Cardiac muscle cell (in vitro differentiated cells and primary cell): Measurements from ENCODE around the gene SEZ6L2. TPM values are rescaled to one million over a fixed set of nuclear protein-coding genes. Genes with fewer than 3 reads are reported as not detected.
"Not testable (repeated sequence)": the region's sequence is repeated elsewhere in the genome, so short reads cannot be mapped to it uniquely, and the experiment has no call there.

Experiments used
- DNase-seq, 2 donors: peaks; one replicate each; pipeline versions ENCODE4 v3.0.0 to v3.0.0-alpha.2; 2010 to 2017; ENCODE audit warnings: low read depth in 1 of 2, low spot score in 1 of 2
- H3K27ac ChIP-seq: fragments of 200-600 bp; sonication (generic); 2 replicates; pipeline ENCODE4 v1.5.1; 2016
- H3K27me3 ChIP-seq: fragments of 200-600 bp; sonication (generic); 2 replicates; pipeline ENCODE4 v1.6.0; 2016; ENCODE audit warnings: control low read depth
- H3K36me3 ChIP-seq: fragments of 200-600 bp; sonication (generic); 2 replicates; pipeline ENCODE4 v1.5.1; 2016; ENCODE audit warnings: control low read depth
- H3K4me1 ChIP-seq: fragments of 200-600 bp; sonication (generic); 2 replicates; pipeline ENCODE4 v1.8.1; 2017; ENCODE audit warnings: low read depth, mild to moderate bottlenecking, mixed run types
- H3K4me3 ChIP-seq: fragments of 200-600 bp; sonication (generic); 2 replicates; pipeline ENCODE4 v1.5.1; 2016; ENCODE audit warnings: mild to moderate bottlenecking
- H3K9me3 ChIP-seq: fragments of 200-600 bp; sonication (generic); 2 replicates; pipeline ENCODE4 v1.5.1; 2017; ENCODE audit warnings: low read depth, mild to moderate bottlenecking, control low read depth
- polyA plus RNA-seq: library from polyadenylated mRNA; unstranded; fragments of >200 nt; fragmentation: Nextera tagmentation; extraction: Ambion mirVana; gene quantifications from 2 replicates; pipeline ENCODE4 v1.2.1, GENCODE V29; 2016
- total RNA-seq: library from RNA; depleted of rRNA; stranded (reverse); fragments of >200 nt; gene quantifications from 2 replicates; pipeline ENCODE4 v1.2.3, GENCODE V29; 2016
- TF ChIP-seq, protein P1 (sequence below): IDR thresholded peaks from 2 replicates; pipeline ENCODE4 v1.5.1; 2012; ENCODE audit warnings: low read depth, mild to moderate bottlenecking, low read length

SEZ6L2 gene
- total and polyA plus RNA-seq, 2 experiments from 2014 or later: 5.8 to 21.1 TPM

DNA sequence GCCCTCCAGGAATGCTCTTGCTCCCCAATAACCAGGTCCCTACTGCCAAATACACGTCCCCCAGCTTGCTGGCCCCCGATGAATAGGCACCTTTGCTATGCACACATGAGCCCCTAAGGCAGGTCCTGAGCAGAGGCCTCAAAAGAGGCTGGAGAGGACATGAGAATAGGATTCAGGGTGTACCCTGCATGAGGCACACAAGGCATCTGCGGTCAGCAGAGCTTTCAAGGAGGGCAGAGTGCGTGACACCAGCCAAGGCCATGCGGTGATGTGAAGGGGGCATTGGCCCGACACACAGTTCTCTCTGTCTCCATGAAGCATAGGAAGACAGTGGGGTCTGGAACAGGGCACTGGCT, 6.9 kb downstream of the SEZ6L2 start:
- no peaks in the 10 kb centered on the region for H3K9me3 ChIP-seq
- no peaks in the 10 kb centered on the region for H3K4me1 ChIP-seq
- DNase-seq: no peak
- TF ChIP-seq, protein P1, sequence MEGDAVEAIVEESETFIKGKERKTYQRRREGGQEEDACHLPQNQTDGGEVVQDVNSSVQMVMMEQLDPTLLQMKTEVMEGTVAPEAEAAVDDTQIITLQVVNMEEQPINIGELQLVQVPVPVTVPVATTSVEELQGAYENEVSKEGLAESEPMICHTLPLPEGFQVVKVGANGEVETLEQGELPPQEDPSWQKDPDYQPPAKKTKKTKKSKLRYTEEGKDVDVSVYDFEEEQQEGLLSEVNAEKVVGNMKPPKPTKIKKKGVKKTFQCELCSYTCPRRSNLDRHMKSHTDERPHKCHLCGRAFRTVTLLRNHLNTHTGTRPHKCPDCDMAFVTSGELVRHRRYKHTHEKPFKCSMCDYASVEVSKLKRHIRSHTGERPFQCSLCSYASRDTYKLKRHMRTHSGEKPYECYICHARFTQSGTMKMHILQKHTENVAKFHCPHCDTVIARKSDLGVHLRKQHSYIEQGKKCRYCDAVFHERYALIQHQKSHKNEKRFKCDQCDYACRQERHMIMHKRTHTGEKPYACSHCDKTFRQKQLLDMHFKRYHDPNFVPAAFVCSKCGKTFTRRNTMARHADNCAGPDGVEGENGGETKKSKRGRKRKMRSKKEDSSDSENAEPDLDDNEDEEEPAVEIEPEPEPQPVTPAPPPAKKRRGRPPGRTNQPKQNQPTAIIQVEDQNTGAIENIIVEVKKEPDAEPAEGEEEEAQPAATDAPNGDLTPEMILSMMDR: no peak
- no peaks in the 10 kb centered on the region for H3K27me3 ChIP-seq
- H3K36me3 ChIP-seq: no peaks in the 10 kb centered on the region
- H3K4me3 ChIP-seq: no peak overlapping the region
- H3K27ac ChIP-seq: no peak overlapping the region

DNA sequence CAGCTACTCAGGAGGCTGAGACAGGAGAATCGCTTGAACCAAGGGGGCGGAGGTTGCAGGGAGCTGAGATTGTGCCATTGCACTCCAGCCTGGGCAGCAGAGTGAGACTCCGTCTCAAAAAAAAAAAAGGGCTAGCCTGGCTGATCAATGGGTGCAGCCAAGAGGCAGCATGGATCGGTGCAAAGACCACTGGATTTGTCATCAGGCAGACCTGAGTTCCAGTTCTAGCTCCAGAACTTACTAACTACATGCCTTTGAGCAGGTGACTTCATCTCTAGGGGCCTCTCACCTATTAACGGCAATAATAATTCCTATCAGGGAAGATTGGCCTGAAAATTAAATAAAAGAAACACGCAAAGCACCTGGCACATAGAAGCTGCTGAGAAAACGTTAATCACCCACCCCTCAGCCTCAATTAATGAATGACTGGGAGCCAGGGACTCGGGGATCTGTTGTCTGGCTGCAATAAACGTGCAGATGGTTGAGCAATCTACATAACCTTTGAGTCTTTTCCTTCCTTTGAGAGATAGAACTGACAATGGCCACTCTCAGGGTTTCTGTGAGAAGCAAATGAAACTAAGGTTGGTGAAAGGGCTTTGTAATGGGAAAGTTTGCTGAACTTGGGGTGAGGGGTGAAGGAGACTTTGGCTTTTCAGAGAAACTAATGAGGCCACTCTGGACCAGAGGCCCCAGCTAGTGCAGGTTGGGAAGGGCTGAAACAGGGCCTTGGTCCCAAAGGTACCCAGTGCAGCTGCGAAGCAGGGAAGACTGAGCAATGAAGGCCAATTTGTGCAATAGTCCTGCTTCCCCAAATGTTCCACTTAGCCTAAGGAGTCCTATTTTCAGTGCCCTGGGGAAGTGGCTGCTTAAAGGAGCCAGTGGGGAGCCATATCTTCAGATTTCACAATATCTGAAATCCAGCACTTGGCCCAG, 7.6 kb downstream of the SEZ6L2 start:
- peak in 1 of 2 donors; percentile 30 for DNase-seq
- H3K36me3 ChIP-seq: no peaks in the 10 kb centered on the region
- no peaks in the 10 kb centered on the region for H3K9me3 ChIP-seq
- no peaks in the 10 kb centered on the region for H3K4me1 ChIP-seq
- H3K4me3 ChIP-seq: no peak overlapping the region
- H3K27ac ChIP-seq: no peak overlapping the region
- TF ChIP-seq, protein P1: no peak
- H3K27me3 ChIP-seq: no peaks in the 10 kb centered on the region

DNA sequence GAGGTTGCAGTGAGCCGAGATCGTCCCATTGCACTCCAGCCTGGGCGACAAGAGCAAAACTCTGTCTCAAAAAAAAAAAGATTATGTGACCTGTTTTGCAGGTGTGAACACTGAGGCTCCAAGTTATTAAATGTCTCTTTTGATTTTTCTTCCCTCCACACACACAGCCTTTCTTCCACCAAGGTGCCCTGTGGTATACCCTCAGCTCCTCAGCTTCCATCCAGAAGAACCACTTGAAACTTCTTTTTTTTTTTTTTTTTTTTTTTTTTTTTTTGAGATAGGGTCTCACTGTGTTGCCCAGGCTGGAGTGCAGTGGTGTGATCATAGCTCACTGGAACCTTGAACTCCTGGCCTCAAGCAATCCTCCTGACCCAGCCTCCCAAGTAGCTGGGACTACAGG, 10.0 kb downstream of the SEZ6L2 start:
- DNase-seq, H3K4me1 ChIP-seq, H3K9me3 ChIP-seq, H3K27me3 ChIP-seq, H3K36me3 ChIP-seq, H3K27ac ChIP-seq, H3K4me3 ChIP-seq: not testable (repeated sequence)

DNA sequence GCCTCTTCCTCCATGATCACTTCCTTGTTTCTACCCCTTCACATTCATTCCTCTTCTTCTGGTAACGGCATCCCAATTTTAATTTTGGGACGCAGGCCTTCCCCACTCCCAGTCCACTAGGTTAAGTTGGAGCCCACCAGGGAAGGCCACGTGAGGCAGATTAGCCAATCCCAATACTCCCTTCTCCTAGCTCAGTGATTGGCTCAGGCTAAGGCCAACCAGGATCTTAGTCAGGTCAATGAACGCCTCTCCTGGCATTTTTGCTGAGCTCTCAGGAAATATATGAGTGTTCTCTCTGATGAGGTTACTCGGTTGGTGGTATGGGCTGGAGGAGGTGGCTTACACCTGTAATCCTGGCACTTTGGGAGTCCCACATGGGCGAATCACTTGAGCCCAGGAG, 15.4 kb downstream of the SEZ6L2 start:
- Histone ChIP-seq H3K4me3 (no peak overlapping the region), H3K27me3 (no peaks in the 10 kb centered on the region), H3K36me3 (no peaks in the 10 kb centered on the region), H3K4me1 (no peaks in the 10 kb centered on the region), H3K9me3 (no peaks in the 10 kb centered on the region), H3K27ac (no peak overlapping the region)
- no peak for DNase-seq
- TF ChIP-seq, protein P1: no peak

DNA sequence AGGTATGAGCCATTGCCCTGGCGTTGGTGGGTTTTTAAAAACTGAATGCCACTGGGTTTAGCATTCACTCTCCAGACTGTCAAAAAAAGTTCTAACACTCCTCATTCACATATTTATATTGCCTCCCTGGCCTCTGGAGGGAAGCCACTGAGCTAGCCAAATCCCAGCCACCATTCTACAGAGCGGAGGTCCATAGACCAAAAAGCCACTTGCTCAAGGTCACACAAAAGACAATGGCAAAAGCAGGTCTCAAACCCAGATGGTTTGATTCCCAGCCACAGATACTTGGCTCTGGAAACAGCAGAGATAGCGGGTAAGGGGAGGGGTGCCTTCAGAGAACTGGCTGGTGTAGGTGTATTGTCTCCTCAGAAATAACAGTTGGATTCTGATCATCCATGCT, 18.3 kb downstream of the SEZ6L2 start:
- TF ChIP-seq, protein P1: no peak
- Histone ChIP-seq H3K36me3 (no peaks in the 10 kb centered on the region), H3K27ac (no peak overlapping the region), H3K27me3 (peaks cover 16% of the 10 kb centered on the region), H3K4me3 (no peak overlapping the region), H3K4me1 (no peaks in the 10 kb centered on the region), H3K9me3 (no peaks in the 10 kb centered on the region)
- no peak for DNase-seq

DNA sequence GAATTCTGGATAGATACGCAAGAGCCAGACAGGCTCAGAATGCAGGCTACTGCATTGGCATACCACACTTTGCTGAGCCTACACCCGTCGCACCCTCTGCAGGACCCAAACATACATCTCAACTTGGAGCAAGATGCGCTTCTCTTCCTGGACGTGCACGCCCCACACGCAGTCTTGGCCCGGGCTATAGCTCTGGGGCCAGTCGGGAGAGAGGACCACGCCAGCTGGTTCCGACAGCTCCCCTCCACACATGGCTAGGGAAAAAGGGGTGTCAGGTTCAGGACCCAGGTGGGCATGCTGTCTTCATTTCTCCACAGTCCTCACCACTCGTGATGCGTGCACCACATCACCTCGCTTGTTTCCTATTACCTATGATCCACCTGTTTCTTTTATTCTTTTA, 21.2 kb downstream of the SEZ6L2 start:
- DNase-seq: no peak
- Histone ChIP-seq H3K36me3 (no peaks in the 10 kb centered on the region), H3K4me1 (no peaks in the 10 kb centered on the region), H3K27me3 (peaks cover 18% of the 10 kb centered on the region), H3K9me3 (no peaks in the 10 kb centered on the region), H3K4me3 (no peak overlapping the region), H3K27ac (no peak overlapping the region)
- TF ChIP-seq, protein P1: no peak
